ENCODE measurements around the gene ADAM33.

ADAM33 gene

DNA sequence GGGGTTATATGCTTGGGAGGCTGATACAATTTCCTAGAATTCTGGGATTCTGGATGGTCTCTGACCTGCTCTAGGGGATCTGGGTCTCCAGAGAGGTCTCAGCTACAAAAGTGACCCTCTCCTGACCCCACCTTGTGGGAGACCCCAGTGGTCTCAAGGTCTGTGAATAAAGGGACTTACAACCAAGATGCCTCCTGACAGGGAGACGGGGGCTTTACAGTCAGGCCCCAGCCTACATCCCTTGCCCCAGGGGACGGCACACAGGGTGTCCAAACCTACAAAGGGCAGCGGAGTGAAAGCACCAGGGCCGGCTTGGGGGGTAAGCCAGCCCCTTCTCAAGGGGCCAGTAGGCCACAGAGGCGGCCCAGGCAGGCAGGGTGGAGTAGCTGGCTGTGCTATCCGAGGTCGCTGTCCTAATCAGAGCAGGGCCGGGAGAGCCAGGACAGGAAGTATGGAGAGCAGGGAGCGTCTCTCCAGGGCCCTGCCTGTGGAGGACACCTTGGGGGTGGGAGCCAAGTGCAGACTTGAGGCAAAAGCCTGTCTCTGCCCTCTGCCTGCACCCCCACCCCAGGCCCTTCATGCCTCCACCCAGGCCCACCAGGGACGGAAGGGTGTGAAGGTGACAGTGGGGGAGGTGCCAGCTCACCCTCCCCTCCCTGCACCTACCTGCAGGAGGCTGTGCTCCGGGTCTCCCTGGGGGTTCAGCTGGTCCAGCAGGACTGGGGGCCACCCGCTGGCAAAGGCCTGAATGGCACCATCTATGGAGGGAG lies 22.1 kb downstream of the ADAM33 start:
- H3K4me3 ChIP-seq: no peak overlapping the region
- no peak overlapping the region for H3K27ac ChIP-seq
- no peak for DNase-seq (ENCODE audit: low spot score)
- TF ChIP-seq, protein P1, sequence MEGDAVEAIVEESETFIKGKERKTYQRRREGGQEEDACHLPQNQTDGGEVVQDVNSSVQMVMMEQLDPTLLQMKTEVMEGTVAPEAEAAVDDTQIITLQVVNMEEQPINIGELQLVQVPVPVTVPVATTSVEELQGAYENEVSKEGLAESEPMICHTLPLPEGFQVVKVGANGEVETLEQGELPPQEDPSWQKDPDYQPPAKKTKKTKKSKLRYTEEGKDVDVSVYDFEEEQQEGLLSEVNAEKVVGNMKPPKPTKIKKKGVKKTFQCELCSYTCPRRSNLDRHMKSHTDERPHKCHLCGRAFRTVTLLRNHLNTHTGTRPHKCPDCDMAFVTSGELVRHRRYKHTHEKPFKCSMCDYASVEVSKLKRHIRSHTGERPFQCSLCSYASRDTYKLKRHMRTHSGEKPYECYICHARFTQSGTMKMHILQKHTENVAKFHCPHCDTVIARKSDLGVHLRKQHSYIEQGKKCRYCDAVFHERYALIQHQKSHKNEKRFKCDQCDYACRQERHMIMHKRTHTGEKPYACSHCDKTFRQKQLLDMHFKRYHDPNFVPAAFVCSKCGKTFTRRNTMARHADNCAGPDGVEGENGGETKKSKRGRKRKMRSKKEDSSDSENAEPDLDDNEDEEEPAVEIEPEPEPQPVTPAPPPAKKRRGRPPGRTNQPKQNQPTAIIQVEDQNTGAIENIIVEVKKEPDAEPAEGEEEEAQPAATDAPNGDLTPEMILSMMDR (IDR thresholded peaks at IDR 0.05): no peak

GRCh38 chr20:3658716-3659491 lies 22.9 kb downstream of the ADAM33 start:
- Histone ChIP-seq H3K4me3 (no peak overlapping the region), H3K27ac (no peak overlapping the region)
- TF ChIP-seq, protein P1 (IDR thresholded peaks at IDR 0.05): no peak
- no peak for DNase-seq (ENCODE audit: low spot score)

DNA sequence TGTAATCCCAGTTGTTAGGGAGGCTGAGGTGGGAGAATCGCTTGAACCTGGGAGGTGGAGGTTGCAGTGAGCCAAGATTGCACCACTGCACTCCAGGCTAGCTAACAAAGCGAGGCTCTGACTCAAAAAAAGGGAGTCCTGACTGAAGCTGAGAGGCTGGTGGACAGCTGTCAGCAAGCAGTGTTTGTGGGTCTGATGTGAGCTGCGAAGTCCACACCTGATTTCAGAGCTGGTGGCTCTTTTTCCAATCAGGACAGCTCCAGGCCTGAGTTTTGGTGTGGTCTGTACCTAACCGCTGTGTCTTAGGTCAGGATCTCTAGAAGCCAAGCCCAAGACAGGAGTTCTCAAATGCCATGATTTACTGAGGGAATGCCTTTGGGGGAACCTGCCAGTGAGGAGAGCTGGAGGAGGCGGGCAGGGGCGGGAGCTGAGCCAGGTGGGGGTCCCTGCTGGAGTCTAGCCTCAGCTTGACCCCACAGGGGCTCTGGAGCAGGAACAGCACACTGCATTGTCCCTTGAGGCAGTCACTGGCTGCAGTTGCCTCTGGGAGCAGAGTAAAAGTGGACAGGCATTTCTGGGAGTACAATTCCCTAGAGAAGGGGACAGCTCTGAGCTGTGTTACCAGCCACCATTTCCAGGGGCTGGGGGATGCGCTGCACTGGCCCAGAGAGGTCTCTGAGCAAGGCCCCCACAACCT lies 23.6 kb downstream of the ADAM33 start:
- TF ChIP-seq, protein P1 (IDR thresholded peaks at IDR 0.05): no peak
- H3K4me3 ChIP-seq: no peak overlapping the region
- no peak overlapping the region for H3K27ac ChIP-seq
- DNase-seq (ENCODE audit: low spot score): no peak

- no peak overlapping the region for H3K4me3 ChIP-seq
- no peak for DNase-seq (ENCODE audit: low spot score)
- H3K27ac ChIP-seq: no peak overlapping the region
- TF ChIP-seq, protein P1 (IDR thresholded peaks at IDR 0.05): no peak
Measured at GRCh38 chr20:3655131-3655405, 26.7 kb downstream of the ADAM33 start.

DNA sequence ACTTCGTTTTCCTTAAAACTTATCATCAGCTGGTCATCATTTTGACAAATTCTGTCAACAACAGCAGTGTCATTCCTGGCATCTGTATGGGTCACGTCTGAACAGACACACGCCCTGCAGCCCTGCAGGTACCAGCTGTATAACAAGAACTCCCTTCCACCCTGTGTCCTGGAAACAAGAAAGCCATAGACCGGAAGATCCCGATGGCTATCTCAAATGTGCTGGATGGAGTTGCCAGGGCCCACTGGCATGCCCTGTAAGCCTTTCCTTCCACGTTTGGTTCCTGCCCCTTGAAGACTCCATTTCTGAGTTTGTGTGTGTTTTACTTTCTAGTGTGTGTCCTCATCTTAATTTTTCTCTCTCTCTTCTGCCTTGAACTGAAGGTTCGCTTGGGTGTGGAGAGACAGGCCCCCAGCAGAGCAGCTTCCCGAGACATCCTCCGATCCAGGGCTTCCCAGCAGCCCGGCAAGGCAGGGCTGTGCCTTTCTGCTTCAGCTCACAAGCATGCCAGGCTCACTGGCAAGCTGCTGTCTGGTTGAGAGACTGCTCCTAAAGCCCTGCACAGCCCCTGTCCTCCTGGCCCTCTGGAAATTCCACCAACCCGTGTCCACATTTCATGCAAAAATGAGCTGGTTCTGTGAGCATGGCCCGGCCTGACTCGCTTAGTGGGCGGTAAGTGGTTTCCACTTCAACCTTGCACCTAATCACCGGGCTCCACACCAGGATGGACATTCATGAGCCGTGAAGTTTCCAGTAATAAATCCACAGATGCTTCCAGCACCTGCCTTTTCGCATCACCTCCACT lies 27.3 kb downstream of the ADAM33 start:
- TF ChIP-seq, protein P1 (IDR thresholded peaks at IDR 0.05): no peak
- no peak for DNase-seq (ENCODE audit: low spot score)
- no peak overlapping the region for H3K27ac ChIP-seq

GRCh38 chr20:3653921-3654320 lies 27.9 kb downstream of the ADAM33 start:
- no peak overlapping the region for H3K27ac ChIP-seq
- no peak for DNase-seq (ENCODE audit: low spot score)
- no peak overlapping the region for H3K4me3 ChIP-seq
- TF ChIP-seq, protein P1 (IDR thresholded peaks at IDR 0.05): no peak

More for the DNA sequence above, 27.3 kb downstream of the ADAM33 start:
- no peak overlapping the region for H3K4me3 ChIP-seq

Data from coronary artery (tissue), 2 donors.